DOHH2 (cell line): ENCODE measurements around the gene POLG.

Experiments
- H3F3A ChIP-seq: fragments of 200-600 bp; sonication (generic), shearing (Covaris generic); 2 replicates; pipeline ENCODE4 v1.6.0; 2016; ENCODE audit warnings: antibody characterized with exemption, mild to moderate bottlenecking; ENCODE audit not compliant: control insufficient read depth, insufficient read depth
- H3K27ac ChIP-seq: fragments of 200-600 bp; sonication (generic); 2 replicates; pipeline ENCODE4 v1.5.1; 2014; ENCODE audit warnings: low read depth, mild to moderate bottlenecking, low read length, moderate library complexity
- H3K27me3 ChIP-seq: fragments of 200-600 bp; sonication (generic); 2 replicates; pipeline ENCODE4 v1.6.1; 2014; ENCODE audit warnings: mild to moderate bottlenecking, low read length, mixed read lengths; ENCODE audit not compliant: control insufficient read depth
- H3K36me3 ChIP-seq: fragments of 200-600 bp; sonication (generic); 2 replicates; pipeline ENCODE4 v1.6.1; 2014; ENCODE audit warnings: mild to moderate bottlenecking, low read length, moderate library complexity, mixed read lengths; ENCODE audit not compliant: control insufficient read depth
- H3K4me1 ChIP-seq: fragments of 200-600 bp; sonication (generic); 2 replicates; pipeline ENCODE4 v1.6.1; 2014; ENCODE audit warnings: mild to moderate bottlenecking, low read length, mixed read lengths; ENCODE audit not compliant: control insufficient read depth
- H3K4me2 ChIP-seq: fragments of 200-600 bp; sonication (generic); 2 replicates; pipeline ENCODE4 v1.6.0; 2014; ENCODE audit warnings: mild to moderate bottlenecking, low read length, moderate library complexity
- H3K4me3 ChIP-seq: fragments of 200-600 bp; sonication (generic); 2 replicates; pipeline ENCODE4 v1.5.1; 2014; ENCODE audit warnings: mild to moderate bottlenecking, low read length, mixed read lengths
- H3K79me2 ChIP-seq: fragments of 200-600 bp; sonication (generic); 2 replicates; pipeline ENCODE4 v1.6.1; 2014; ENCODE audit warnings: mild to moderate bottlenecking, low read length, mixed read lengths; ENCODE audit not compliant: control insufficient read depth
- H3K9me2 ChIP-seq: fragments of 200-600 bp; sonication (generic); replicated peaks from 2 replicates; pipeline ENCODE4 v1.6.1; 2014; ENCODE audit warnings: mild to moderate bottlenecking, low read length, mixed read lengths; ENCODE audit not compliant: control insufficient read depth
- H3K9me3 ChIP-seq: fragments of 200-600 bp; sonication (generic); 2 replicates; pipeline ENCODE4 v1.6.1; 2014; ENCODE audit warnings: antibody characterized with exemption, low read length, mixed read lengths; ENCODE audit not compliant: control insufficient read depth, insufficient read depth
- H4K20me1 ChIP-seq: fragments of 200-600 bp; sonication (generic); 2 replicates; pipeline ENCODE4 v1.6.0; 2014; ENCODE audit warnings: low read depth, mild to moderate bottlenecking, antibody characterized with exemption, low read length, moderate library complexity; ENCODE audit not compliant: control insufficient read depth, insufficient read depth
- CTCF ChIP-seq: fragments of 200-600 bp; sonication (generic); IDR thresholded peaks from one replicate; pipeline ENCODE4 v1.5.1; 2014; ENCODE audit warnings: antibody characterized with exemption, mild to moderate bottlenecking, low read depth, low read length; ENCODE audit not compliant: poor library complexity, severe bottlenecking
- EZH2phosphoT487 ChIP-seq: fragments of 200-600 bp; sonication (generic); IDR thresholded peaks from 2 replicates; pipeline ENCODE4 v1.6.1; 2017; ENCODE audit warnings: borderline replicate concordance, mild to moderate bottlenecking, antibody characterized with exemption, low read length, moderate library complexity, mixed read lengths

The POLG gene

DNA sequence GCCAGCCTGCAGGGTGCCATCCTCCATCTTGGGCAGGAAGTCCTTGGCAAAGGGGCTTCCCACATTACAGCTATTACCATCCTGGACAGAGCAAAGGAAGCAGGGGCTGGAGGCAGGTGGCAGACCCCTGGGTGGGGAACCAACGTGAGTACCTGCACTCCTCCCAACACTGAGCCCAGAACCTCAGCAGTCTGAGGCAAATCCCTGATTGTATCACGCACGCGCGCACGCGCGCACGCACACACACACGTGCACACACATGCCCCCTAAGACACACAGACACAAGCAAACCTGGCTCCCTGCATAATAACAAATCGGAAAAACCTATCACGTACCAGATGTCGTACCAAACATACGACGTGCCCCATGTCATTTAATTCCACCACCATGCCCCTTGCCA, 11.8 kb downstream of the POLG start:
- Histone ChIP-seq H4K20me1 (0 out of 2 replicates have a peak, but pooled peaks cover 6% of the 10 kb centered on the region), H3K79me2 (peaks cover 7% of the 10 kb centered on the region; the same call in 1 of the 2 replicates), H3K27me3 (no peaks in the 10 kb centered on the region), H3K27ac (no peak overlapping the region), H3K36me3 (peaks cover 99% of the 10 kb centered on the region), H3K4me2 (no peak overlapping the region), H3K4me1 (no peaks in the 10 kb centered on the region), H3K9me2 (no peaks in the 10 kb centered on the region), H3K9me3 (no peaks in the 10 kb centered on the region), H3K4me3 (no peak overlapping the region), H3F3A (peaks cover 4% of the 10 kb centered on the region)
- no peak for TF ChIP-seq CTCF
- TF ChIP-seq EZH2phosphoT487, result no peak

GRCh38 chr15:89321521-89322410, 12.9 kb downstream of the POLG start:
- no peak overlapping the region for H3K4me3 ChIP-seq
- H3K9me2 ChIP-seq, result no peaks in the 10 kb centered on the region
- H4K20me1 ChIP-seq, result 0 out of 2 replicates have a peak, but pooled peaks cover 6% of the 10 kb centered on the region
- H3K4me1 ChIP-seq, result no peaks in the 10 kb centered on the region
- peaks cover 14% of the 10 kb centered on the region for H3F3A ChIP-seq
- TF ChIP-seq CTCF (no peak), EZH2phosphoT487 (no peak)
- H3K27ac ChIP-seq, result no peak overlapping the region
- no peaks in the 10 kb centered on the region; the same call in 1 of the 2 replicates for H3K79me2 ChIP-seq
- peaks cover 99% of the 10 kb centered on the region for H3K36me3 ChIP-seq
- H3K4me2 ChIP-seq, result no peak overlapping the region
- no peaks in the 10 kb centered on the region for H3K27me3 ChIP-seq
- H3K9me3 ChIP-seq, result no peaks in the 10 kb centered on the region

DNA sequence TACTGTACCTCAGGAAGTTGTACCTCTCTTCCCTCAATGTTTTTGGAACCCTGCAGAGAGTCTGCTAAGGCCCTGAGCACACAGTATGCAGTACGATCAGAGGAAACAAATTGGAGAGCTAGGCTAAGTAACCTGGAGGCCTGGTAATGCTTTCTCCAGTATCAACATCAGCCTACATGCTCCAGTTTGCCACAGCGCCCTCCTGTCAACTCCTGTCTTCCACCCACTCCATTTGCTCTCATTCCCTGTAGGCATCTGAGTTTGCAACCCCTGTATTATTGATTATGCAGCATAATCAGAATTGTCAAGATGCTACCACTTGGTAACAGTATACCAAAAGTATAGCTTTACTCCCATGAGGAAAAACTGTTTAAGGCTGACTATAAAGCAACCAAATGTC, 14.4 kb downstream of the POLG start:
- H3K4me3 ChIP-seq, result no peak overlapping the region
- H4K20me1 ChIP-seq, result no peaks in the 10 kb centered on the region
- H3K79me2 ChIP-seq, result no peaks in the 10 kb centered on the region; the same call in 1 of the 2 replicates
- H3K4me2 ChIP-seq, result no peak overlapping the region
- no peaks in the 10 kb centered on the region for H3K4me1 ChIP-seq
- TF ChIP-seq CTCF (no peak), EZH2phosphoT487 (no peak)
- H3K27me3 ChIP-seq, result no peaks in the 10 kb centered on the region
- peaks cover 99% of the 10 kb centered on the region for H3K36me3 ChIP-seq
- H3K27ac ChIP-seq, result no peak overlapping the region
- no peaks in the 10 kb centered on the region for H3K9me2 ChIP-seq
- H3K9me3 ChIP-seq, result no peaks in the 10 kb centered on the region
- peaks cover 28% of the 10 kb centered on the region for H3F3A ChIP-seq
